IPS DF 6.9 (cell line): ENCODE measurements around the gene DNAJA3.

ENCODE experiments used
- DNase-seq: peaks from one replicate; pipeline ENCODE4 v3.0.0-alpha.2; 2013; ENCODE audit warnings: low read depth, low spot score
- H3K27ac ChIP-seq: one replicate; pipeline ENCODE4 v1.5.1; 2013; ENCODE audit warnings: low read length, control low read depth
- H3K27me3 ChIP-seq: 2 replicates; pipeline ENCODE4 v1.6.1; 2013; ENCODE audit warnings: mild to moderate bottlenecking, low read length; ENCODE audit not compliant: control insufficient read depth, insufficient read depth
- H3K36me3 ChIP-seq: 2 replicates; pipeline ENCODE4 v1.6.1; 2013; ENCODE audit warnings: low read length; ENCODE audit not compliant: control insufficient read depth, insufficient read depth
- H3K4me1 ChIP-seq: 2 replicates; pipeline ENCODE4 v1.6.1; 2013; ENCODE audit warnings: low read length; ENCODE audit not compliant: control insufficient read depth, insufficient read depth
- H3K4me3 ChIP-seq: 2 replicates; pipeline ENCODE4 v1.5.1; 2013; ENCODE audit warnings: mild to moderate bottlenecking, low read length
- H3K9me3 ChIP-seq: 2 replicates; pipeline ENCODE4 v1.6.1; 2013; ENCODE audit warnings: low read length, inconsistent platforms; ENCODE audit not compliant: control insufficient read depth, insufficient read depth
- WGBS: extraction: QIAGEN DNeasy Blood & Tissue Kit; methylation state at CpG from one replicate; pipeline ENCODE4 v1.1.7; 2013; ENCODE audit warnings: mixed read lengths, missing lambda C conversion rate; ENCODE audit not compliant: insufficient read length, insufficient coverage; 5-methylcytosine and 5-hydroxymethylcytosine counted together

The DNAJA3 gene

GRCh38 chr16:4381935-4382794, 43.5 kb upstream of the DNAJA3 start:
- H3K9me3 ChIP-seq, result no peaks in the 10 kb centered on the region
- WGBS, result no CpG with 5 or more reads among the region's 55 CpGs
- H3K27me3 ChIP-seq, result no peaks in the 10 kb centered on the region
- peaks cover 12% of the 10 kb centered on the region for H3K4me1 ChIP-seq
- no peak overlapping the region for H3K4me3 ChIP-seq
- H3K36me3 ChIP-seq, result peaks cover 10% of the 10 kb centered on the region
- no peak overlapping the region for H3K27ac ChIP-seq
- DNase-seq, result no peak

GRCh38 chr16:4382795-4383357, 42.8 kb upstream of the DNAJA3 start:
- Histone ChIP-seq H3K9me3 (no peaks in the 10 kb centered on the region), H3K27ac (no peak overlapping the region), H3K27me3 (no peaks in the 10 kb centered on the region), H3K4me1 (peaks cover 10% of the 10 kb centered on the region), H3K4me3 (no peak overlapping the region), H3K36me3 (peaks cover 10% of the 10 kb centered on the region)
- WGBS, result no CpG with 5 or more reads among the region's 21 CpGs
- DNase-seq, result no peak

GRCh38 chr16:4383591-4384444, 41.9 kb upstream of the DNAJA3 start:
- Histone ChIP-seq H3K9me3 (no peaks in the 10 kb centered on the region), H3K27me3 (no peaks in the 10 kb centered on the region), H3K27ac (no peak overlapping the region), H3K4me1 (peaks cover 11% of the 10 kb centered on the region), H3K36me3 (peaks cover 10% of the 10 kb centered on the region), H3K4me3 (no peak overlapping the region)
- WGBS, result no CpG with 5 or more reads among the region's 12 CpGs
- DNase-seq, result no peak

- no peak for DNase-seq
- Histone ChIP-seq H3K27ac (no peak overlapping the region), H3K27me3 (no peaks in the 10 kb centered on the region), H3K4me1 (peaks cover 11% of the 10 kb centered on the region), H3K4me3 (no peak overlapping the region), H3K9me3 (no peaks in the 10 kb centered on the region), H3K36me3 (peaks cover 10% of the 10 kb centered on the region)
- WGBS, result no CpG with 5 or more reads among the region's 20 CpGs
These were observed 41.1 kb upstream of the DNAJA3 start for GRCh38 chr16:4384509-4384942.

GRCh38 chr16:4385066-4385788, 40.4 kb upstream of the DNAJA3 start:
- H3K4me1 ChIP-seq, result peaks cover 12% of the 10 kb centered on the region
- no peaks in the 10 kb centered on the region for H3K9me3 ChIP-seq
- peaks cover 10% of the 10 kb centered on the region for H3K36me3 ChIP-seq
- DNase-seq, result no peak
- H3K27me3 ChIP-seq, result no peaks in the 10 kb centered on the region
- H3K4me3 ChIP-seq, result no peak overlapping the region
- no CpG with 5 or more reads among the region's 20 CpGs for WGBS
- no peak overlapping the region for H3K27ac ChIP-seq

GRCh38 chr16:4385789-4386450, 39.7 kb upstream of the DNAJA3 start:
- Histone ChIP-seq H3K27me3 (no peaks in the 10 kb centered on the region), H3K4me1 (peaks cover 18% of the 10 kb centered on the region), H3K27ac (no peak overlapping the region), H3K36me3 (peaks cover 10% of the 10 kb centered on the region), H3K9me3 (no peaks in the 10 kb centered on the region), H3K4me3 (no peak overlapping the region)
- no peak for DNase-seq
- no CpG with 5 or more reads among the region's 11 CpGs for WGBS

GRCh38 chr16:4386451-4386805, 39.2 kb upstream of the DNAJA3 start:
- H3K4me3 ChIP-seq, result no peak overlapping the region
- H3K27ac ChIP-seq, result no peak overlapping the region
- H3K27me3 ChIP-seq, result no peaks in the 10 kb centered on the region
- no peaks in the 10 kb centered on the region for H3K9me3 ChIP-seq
- peaks cover 19% of the 10 kb centered on the region for H3K4me1 ChIP-seq
- WGBS, result no CpG with 5 or more reads among the region's 8 CpGs
- DNase-seq, result no peak
- peaks cover 10% of the 10 kb centered on the region for H3K36me3 ChIP-seq

- Histone ChIP-seq H3K4me1 (peaks cover 22% of the 10 kb centered on the region), H3K27ac (no peak overlapping the region), H3K9me3 (no peaks in the 10 kb centered on the region), H3K36me3 (peaks cover 8% of the 10 kb centered on the region), H3K4me3 (no peak overlapping the region), H3K27me3 (no peaks in the 10 kb centered on the region)
- no peak for DNase-seq
- no CpG with 5 or more reads among the region's 10 CpGs for WGBS
These were observed 38.6 kb upstream of the DNAJA3 start for GRCh38 chr16:4386951-4387565.

GRCh38 chr16:4387781-4388180, 37.9 kb upstream of the DNAJA3 start:
- H3K4me1 ChIP-seq, result peaks cover 27% of the 10 kb centered on the region
- H3K4me3 ChIP-seq, result no peak overlapping the region
- no peak overlapping the region for H3K27ac ChIP-seq
- WGBS, result no CpG with 5 or more reads among the region's 20 CpGs
- H3K9me3 ChIP-seq, result no peaks in the 10 kb centered on the region
- no peaks in the 10 kb centered on the region for H3K27me3 ChIP-seq
- no peak for DNase-seq
- peaks cover 3% of the 10 kb centered on the region; the same call in 1 of the 2 replicates for H3K36me3 ChIP-seq
